Measurements from ENCODE around the gene CAMK1D.
A peak's percentile ranks its signal among the peaks of the same experiment; 100 is the strongest.

CAMK1D gene

DNA sequence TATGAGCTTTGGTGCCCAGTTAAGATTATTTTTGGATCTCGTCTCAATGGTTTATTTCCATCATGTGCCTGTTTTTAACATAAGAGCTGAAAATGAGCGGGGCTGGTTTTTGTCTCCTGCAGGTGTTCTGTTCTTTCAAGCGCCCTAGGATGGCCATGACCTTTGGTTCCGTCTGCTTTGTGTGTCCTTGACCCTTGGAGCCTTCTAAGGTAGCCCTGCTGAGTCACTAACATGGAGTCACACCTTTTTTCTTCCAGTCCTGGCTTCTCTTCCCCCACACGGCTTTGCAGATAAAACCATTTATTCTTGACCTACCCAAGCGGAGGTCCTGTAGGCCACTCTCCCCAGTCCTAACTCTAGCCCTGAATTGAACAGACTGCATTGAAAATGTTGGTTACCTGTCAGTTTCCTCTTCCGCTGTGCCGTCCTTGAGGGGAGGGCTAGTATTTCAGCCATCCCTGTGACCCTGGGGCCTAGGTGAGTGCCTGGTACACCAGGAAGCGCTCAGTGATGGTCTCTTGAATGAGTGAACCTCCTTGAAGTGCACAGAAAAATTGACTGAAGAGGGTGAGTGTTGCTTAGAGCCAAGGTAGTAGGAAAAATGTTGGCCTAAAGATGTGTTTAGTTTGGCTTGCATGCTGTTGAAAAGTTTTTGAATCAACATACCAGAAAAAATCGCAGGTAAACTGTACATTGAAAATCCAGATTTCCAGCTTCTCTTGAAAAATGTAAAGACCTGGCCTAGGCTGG is 48.0 kb downstream of the CAMK1D start:
- no peak overlapping the region for H3K27ac ChIP-seq
- no peak for TF ChIP-seq CTCF (conservative IDR thresholded peaks at IDR 0.05)

DNA sequence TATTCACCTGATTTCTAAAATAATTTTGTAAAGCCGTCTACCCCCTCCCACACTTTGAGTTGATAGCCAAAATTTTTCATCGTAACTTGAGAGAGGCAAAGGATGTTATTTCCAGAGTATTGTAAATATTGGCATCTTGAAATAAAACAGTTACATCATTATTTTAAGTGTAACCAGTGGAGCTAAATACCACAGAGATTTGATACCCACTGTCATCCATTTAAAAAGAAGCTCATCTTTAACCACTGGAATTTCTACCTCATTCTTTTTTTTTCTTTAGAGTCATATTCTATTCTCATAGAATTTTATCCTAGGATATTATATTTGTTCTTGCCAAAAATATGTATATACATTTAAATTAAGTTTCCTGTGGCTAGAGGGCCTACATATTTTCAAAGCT is 48.6 kb downstream of the CAMK1D start:
- H3K27ac ChIP-seq = no peak overlapping the region
- TF ChIP-seq CTCF (conservative IDR thresholded peaks at IDR 0.05) = no peak

DNA sequence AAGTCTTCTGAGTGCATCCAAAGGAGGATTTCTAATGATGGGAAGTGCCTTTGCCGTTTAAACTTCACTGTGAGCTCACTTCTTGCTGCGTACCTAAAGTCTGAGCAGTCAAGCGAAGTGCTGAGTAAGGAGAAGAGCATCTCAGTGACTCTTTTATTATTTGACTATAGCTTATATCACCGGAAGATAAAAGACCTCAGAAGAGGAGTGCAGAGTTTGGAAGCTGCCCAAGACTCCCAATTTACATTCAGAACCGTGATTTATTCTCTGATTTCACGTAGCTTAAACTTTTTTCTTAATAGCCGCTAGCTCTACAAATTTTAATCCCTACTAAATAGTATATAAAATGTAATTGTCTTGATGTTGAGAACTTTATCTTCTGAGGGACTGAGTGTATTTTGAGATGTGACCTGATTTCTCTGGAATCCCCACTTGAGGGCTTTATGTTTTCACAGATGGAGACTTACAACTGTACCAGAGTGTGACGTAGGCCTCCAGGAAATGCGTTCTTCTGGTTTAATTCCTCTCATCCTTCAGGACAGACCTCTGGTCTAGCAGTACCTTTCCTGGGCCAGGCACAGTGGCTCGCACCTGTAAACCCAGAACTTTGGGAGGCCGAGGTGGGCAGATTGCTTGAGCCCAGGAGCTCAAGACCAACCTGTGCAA is 51.1 kb downstream of the CAMK1D start:
- H3K27ac ChIP-seq = no peak overlapping the region
- no peak for TF ChIP-seq CTCF (conservative IDR thresholded peaks at IDR 0.05)

DNA sequence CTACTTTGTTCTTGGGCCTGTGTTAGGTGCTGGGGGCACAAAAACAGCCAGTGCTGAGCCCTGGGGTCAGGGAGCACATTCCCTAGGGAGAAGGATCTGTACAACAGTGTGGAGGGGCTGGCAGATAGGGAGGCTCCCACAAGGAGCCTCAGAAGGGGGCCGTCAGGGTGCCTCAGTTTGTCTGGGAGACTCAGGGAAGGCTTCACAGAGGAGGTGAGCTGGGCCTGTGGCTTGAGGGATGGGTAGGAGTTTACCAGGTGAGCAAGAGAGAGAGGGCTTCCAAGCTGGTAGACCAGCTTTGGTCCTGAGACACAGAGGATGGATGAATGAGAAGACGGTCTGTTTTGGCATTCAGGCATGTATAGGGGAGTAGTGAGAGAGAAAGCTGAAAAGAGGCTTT is 52.1 kb downstream of the CAMK1D start:
- TF ChIP-seq CTCF (conservative IDR thresholded peaks at IDR 0.05) = no peak
- H3K27ac ChIP-seq = no peak overlapping the region

DNA sequence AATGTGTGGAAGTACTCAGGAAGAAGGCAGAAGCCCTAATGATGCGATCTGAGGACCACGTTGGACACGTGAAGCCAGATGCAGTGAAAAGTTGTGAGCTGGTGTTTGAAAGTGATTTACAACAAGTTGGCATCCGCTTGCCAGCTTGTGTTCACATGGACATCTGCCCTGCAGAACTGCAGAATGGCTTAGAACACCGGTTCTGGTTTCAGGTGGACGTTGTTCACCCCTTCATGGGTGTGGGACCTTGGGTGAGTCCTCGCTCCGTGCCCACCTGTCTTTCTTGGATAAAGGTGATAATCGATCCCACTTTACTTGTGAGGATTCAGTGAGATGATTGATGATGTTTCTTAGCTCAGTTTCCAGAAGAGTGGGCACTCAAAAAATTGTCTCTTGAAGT is 53.8 kb downstream of the CAMK1D start:
- no peak overlapping the region for H3K27ac ChIP-seq
- no peak for TF ChIP-seq CTCF (conservative IDR thresholded peaks at IDR 0.05)

DNA sequence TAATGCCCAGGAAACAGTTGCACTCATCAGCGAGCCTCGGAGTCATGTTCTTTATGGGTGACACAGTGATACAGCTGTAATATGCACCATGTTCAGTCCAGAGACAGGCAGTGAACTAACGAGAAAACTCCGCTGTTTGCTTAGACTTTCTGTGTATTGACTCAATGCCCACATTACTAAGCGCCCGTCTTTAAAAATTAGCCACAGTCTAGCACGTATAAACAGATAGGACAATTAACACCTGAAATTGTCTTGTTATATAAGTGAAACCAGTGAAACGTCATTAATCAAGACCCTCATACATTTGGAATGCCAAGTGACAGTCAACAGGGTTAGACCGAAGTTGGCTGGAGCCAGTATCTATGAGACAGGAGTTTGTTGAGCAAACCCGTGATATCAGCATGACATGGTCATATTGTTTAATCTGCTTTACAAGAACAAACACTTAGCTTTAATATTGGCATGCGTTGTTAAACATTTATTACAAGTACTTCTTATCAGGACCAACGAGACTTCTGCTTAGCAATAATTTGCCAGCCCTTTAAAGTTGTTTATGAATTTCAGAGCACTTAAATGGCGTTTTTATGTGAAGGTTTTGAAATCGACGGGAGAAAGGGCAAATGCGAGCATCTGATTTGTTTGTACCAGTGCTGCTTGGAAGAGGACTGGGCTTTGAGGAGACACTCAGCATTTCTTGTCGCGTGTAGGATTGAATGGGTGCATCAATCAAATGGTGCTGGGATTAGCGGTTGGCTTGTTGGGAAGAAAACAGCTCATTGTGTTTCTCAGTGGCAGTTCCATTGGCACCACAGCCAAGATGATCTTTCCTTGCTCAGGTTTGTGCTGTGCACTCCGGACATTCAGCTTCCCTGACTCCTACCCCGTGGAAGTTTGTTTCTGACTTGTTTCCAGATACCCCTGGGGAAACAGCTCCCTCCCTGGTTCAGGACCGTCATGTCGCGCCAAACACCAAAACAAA is 56.3 kb downstream of the CAMK1D start:
- peak overlapping the region; percentile 69 for H3K27ac ChIP-seq
- peak; percentile 32; the same call in 1 of the 2 replicates for TF ChIP-seq CTCF (conservative IDR thresholded peaks at IDR 0.05)

All from VCaP (cell line).